ENCODE results near the gene CACNA1A. TPM values are rescaled to one million over a fixed set of nuclear protein-coding genes. Genes with fewer than 3 reads are reported as not detected.
"Not testable (repeated sequence)": the region's sequence is repeated elsewhere in the genome, so short reads cannot be mapped to it uniquely, and the experiment has no call there.

Gene CACNA1A
- polyA plus RNA-seq, 1 donor from 2014 or later = 3.1 TPM

DNA sequence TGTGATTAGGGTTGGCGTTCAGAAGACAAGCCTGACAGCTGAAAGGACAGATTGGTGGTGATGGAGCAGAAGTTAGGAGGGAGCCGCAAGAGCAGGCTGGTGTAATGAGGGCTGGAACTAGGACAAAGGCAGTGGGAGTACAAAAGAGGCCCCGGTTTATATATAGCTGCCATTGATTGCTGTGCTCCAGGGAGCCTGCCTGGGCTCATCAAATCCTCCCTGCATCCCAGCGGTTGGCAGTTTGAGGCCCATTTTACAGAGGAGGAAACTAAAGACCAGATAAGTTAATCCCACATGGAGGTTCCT is 123.7 kb downstream of the CACNA1A start:
- no peaks in the 10 kb centered on the region for H3K27me3 Mint-ChIP-seq
- peaks cover 0 to 2% (median 0%) of the 10 kb centered on the region in 3 donors for H3K4me1 Mint-ChIP-seq
- peaks cover 0 to 9% (median 4%) of the 10 kb centered on the region in 3 donors for H3K9me3 Mint-ChIP-seq
- no peak overlapping the region for H3K27ac Mint-ChIP-seq
- H3K4me3 Mint-ChIP-seq = no peak overlapping the region
- no peaks in the 10 kb centered on the region for H3K36me3 Mint-ChIP-seq

DNA sequence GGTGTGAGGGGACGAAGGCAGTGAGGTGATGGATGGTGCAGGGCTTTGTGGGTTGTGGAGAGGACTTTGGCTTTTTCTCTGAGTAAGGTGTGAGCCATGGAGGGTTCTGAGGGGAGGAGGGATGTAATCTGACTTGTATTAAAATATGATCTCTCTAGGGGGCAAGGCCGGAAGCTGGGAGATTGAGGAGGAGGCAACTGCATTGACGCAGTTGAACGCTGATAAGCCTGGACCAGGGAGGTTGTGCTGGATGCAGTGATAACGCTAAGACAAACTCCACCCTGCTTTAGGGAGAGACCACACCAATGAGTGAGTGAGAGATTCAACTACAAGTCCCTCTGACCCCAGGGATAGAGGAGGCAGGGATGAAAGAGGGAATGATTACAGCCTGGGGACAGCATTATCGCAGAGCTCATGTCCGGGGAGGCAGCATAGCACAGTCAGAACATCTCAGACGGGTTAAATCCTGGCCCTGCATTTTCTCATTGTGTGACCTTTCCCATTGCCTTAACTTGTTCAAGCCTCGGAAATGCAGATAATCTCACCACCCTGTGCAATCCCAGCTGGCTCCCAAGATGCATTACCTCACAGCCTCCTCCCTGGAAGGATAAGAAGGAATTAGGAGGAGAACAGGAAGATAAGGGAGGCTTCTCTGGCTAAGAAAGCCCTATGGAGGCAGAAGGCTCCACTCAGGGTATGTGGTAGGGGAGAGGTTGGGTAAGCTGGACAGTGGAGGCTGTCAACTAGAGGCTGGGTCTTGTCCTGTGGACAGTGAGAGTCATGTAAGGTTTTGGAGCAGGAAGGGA is 124.2 kb downstream of the CACNA1A start:
- Mint-ChIP-seq H3K27ac (no peak overlapping the region), H3K36me3 (no peaks in the 10 kb centered on the region), H3K9me3 (peaks cover 0 to 9% (median 4%) of the 10 kb centered on the region in 3 donors), H3K4me1 (peaks cover 0 to 2% (median 0%) of the 10 kb centered on the region in 3 donors), H3K27me3 (no peaks in the 10 kb centered on the region), H3K4me3 (no peak overlapping the region)

DNA sequence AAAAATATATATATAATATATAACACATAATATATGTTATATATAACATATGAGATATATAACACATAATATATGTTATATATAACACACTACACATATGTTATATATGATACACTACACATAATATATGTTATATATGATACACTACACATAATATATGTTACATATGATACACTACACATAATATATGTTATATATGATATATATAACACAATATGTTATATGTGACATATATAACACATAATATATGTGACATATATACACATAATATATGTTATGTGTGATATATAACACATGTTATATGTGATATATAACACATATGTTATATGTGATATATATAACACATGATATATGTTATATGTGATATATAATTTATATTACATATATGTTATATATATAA is 129.7 kb downstream of the CACNA1A start:
- H3K36me3 Mint-ChIP-seq = peaks cover 1% of the 10 kb centered on the region
- H3K27me3 Mint-ChIP-seq = peaks cover 3% of the 10 kb centered on the region
- H3K4me1 Mint-ChIP-seq = peaks cover 0 to 2% (median 0%) of the 10 kb centered on the region in 3 donors
- H3K9me3 Mint-ChIP-seq = peaks cover 5 to 15% (median 10%) of the 10 kb centered on the region in 3 donors
- H3K4me3 Mint-ChIP-seq = no peak overlapping the region
- H3K27ac Mint-ChIP-seq = no peak overlapping the region

DNA sequence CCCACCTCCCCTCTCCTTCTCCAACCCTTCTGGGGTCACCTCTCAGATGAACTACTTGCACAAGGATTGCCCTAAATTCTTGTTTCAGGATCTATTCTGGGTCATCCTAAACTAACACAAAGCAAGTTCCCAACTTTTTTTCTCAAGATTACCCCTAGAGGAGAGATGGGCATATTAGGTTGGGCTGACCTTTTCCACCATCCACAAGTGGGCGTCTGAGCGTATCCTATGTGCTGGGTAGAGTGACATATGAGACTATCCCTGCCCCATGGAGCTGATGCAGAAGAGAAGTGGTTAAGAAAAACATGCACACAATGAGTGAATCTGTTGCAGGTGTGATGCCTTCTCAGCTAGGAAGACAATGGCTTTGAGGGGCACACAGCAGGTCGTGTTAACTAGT is 132.7 kb downstream of the CACNA1A start:
- H3K27me3 Mint-ChIP-seq = peaks cover 3% of the 10 kb centered on the region
- H3K36me3 Mint-ChIP-seq = peaks cover 1% of the 10 kb centered on the region
- H3K9me3 Mint-ChIP-seq = peaks cover 5 to 12% (median 10%) of the 10 kb centered on the region in 3 donors
- no peak overlapping the region for H3K4me3 Mint-ChIP-seq
- no peaks in the 10 kb centered on the region for H3K4me1 Mint-ChIP-seq
- no peak overlapping the region for H3K27ac Mint-ChIP-seq

DNA sequence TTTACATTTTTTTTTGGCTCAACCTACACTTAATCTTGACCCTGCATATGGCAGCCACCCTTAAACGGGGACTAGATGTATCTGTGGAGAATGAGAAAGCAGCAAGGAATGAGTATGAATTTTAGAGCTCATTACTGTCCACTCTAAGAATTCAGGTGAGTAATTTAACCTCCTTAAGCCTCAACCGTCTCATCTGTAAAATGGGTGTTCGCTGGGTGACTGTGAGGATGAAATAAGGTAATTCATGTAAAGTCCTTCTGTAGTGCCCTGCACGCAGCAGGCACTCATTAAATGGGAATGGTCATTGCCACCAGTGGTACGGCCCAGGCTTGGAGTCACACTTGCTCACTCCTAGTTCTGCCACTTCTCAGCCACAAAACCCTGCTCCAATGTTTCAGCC is 135.3 kb downstream of the CACNA1A start:
- Mint-ChIP-seq H3K9me3 (peaks cover 5 to 6% (median 6%) of the 10 kb centered on the region in 3 donors), H3K27ac (no peak overlapping the region), H3K4me3 (no peak overlapping the region), H3K36me3 (peaks cover 1% of the 10 kb centered on the region), H3K27me3 (peaks cover 3% of the 10 kb centered on the region), H3K4me1 (no peaks in the 10 kb centered on the region)

DNA sequence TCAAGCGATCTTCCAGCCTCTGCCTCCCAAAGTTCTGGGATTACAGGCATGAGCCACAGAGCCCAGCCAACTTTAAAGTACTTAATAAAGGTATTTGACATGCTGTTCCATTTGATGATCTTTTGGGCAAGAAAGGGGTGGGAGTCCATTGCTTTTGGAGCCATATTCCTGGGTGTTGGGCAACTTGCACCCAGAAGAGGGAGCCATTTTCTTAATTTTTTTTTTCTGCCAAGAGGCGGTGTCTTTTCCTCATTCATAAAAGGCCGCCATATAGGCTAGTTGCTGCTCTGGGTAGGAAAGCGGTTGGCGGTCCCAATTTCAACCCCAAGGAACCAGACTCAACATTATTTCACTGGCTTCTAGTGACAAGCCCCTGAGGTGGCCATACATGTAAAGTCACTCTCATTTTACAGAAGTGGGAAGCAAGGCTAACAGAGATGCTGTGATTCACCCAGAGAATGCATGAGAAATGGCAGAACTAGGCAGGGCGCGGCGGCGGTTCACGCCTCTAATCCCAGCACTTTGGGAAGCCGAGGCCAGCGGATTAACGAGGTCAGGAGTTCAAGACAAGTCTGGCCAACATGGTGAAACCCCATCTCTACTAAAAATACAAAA is 139.6 kb downstream of the CACNA1A start:
- peaks cover 14% of the 10 kb centered on the region for H3K27me3 Mint-ChIP-seq
- H3K4me1 Mint-ChIP-seq = no peaks in the 10 kb centered on the region
- no peaks in the 10 kb centered on the region for H3K36me3 Mint-ChIP-seq
- H3K4me3 Mint-ChIP-seq = no peak overlapping the region
- no peaks in the 10 kb centered on the region for H3K9me3 Mint-ChIP-seq
- no peak overlapping the region for H3K27ac Mint-ChIP-seq

DNA sequence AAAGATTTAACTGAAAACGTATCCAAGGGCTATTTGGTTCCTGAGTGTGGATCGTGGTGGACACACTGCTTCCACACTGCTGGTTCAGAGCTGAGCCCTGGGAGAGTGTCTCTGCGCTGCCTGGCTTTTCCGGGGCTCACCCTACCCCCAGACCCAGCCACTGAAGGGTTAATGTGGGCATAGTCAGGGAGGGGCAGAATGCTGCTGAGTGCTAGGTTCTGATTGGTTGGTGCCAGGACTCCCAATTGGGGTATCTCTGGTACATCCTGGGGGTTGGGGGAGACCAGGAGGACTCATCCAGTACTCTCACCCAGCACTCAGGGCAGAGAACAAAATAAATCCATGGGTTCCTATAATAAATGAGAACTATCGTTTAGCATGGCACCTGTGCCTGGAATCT is 142.3 kb downstream of the CACNA1A start:
- H3K36me3 Mint-ChIP-seq = no peaks in the 10 kb centered on the region
- H3K4me1 Mint-ChIP-seq = no peaks in the 10 kb centered on the region
- H3K27me3 Mint-ChIP-seq = peaks cover 19% of the 10 kb centered on the region
- H3K9me3 Mint-ChIP-seq = peaks cover 0 to 8% (median 2%) of the 10 kb centered on the region in 3 donors
- no peak overlapping the region for H3K4me3 Mint-ChIP-seq
- no peak overlapping the region for H3K27ac Mint-ChIP-seq

DNA sequence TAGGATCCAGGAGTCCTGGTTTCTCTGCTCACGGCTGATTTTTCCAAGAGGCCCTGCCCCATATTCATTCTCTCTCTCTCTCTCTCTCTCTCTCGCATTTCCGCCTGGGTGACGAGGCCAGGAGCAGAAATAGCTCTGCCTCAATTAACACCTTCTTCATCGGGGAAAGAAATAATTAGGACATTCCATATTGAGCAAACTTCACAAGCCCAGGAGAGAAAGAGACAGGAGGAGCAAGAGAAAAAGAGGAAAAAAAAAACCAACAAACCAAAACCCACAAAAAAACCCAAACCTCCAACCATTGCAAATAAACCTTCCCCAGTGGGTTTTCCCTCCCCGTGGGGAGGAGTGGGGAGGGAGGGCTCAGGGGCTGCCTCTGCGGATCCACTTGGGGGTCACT is 143.0 kb downstream of the CACNA1A start:
- no peaks in the 10 kb centered on the region for H3K36me3 Mint-ChIP-seq
- H3K27me3 Mint-ChIP-seq = peaks cover 22% of the 10 kb centered on the region
- H3K9me3 Mint-ChIP-seq = peaks cover 2 to 8% (median 6%) of the 10 kb centered on the region in 3 donors

DNA sequence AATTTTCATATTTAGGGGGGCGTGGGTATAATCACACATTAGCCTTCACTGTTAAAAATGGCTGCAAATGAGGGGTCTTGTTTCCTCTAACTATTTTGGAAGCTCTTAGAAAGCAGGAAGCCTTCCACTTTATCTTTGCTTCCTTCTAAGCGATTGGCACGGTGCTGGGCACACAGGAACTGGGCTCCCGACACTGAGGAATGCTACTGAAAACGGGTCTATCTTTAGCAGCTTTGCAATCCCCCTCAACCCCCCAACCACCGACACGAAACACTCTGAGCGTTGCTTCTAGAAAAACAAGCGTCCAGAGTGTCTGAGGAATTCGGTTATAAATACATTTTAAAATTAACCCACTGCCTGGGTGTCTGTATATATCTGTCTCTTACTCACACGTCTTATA is 143.6 kb downstream of the CACNA1A start:
- peaks cover 2 to 10% (median 6%) of the 10 kb centered on the region in 3 donors for H3K9me3 Mint-ChIP-seq
- H3K36me3 Mint-ChIP-seq = no peaks in the 10 kb centered on the region
- no peak overlapping the region for H3K27ac Mint-ChIP-seq
- peaks cover 22% of the 10 kb centered on the region for H3K27me3 Mint-ChIP-seq
- no peak overlapping the region for H3K4me3 Mint-ChIP-seq
- H3K4me1 Mint-ChIP-seq = no peaks in the 10 kb centered on the region

More for the DNA sequence above, 143.0 kb downstream of the CACNA1A start:
- H3K4me3 Mint-ChIP-seq = no peak overlapping the region
- no peak overlapping the region for H3K27ac Mint-ChIP-seq
- H3K4me1 Mint-ChIP-seq = no peaks in the 10 kb centered on the region

DNA sequence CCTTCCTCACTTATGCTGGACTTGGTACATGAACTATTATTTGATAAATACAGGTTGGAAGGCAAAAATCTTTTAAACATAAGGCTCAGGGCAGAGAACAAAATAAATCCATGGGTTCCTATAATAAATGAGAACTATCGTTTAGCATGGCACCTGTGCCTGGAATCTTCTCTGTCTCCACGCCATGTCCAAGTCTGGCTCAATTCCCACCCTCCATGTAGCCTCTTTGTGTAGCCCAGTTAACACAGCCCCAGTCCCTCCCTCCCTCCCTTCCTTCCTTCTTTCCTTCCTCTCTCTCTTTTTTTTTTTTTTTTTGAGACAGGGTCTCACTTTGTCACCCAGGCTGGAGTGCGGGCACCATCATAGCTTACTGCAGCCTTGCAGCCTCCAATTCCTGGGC is 144.6 kb downstream of the CACNA1A start:
- H3K36me3 Mint-ChIP-seq, H3K27ac Mint-ChIP-seq, H3K9me3 Mint-ChIP-seq, H3K4me1 Mint-ChIP-seq: not testable (repeated sequence)
- Mint-ChIP-seq H3K4me3 (peak overlapping the region in 1 of 4 donors; percentile 76), H3K27me3 (peaks cover 22% of the 10 kb centered on the region)

DNA sequence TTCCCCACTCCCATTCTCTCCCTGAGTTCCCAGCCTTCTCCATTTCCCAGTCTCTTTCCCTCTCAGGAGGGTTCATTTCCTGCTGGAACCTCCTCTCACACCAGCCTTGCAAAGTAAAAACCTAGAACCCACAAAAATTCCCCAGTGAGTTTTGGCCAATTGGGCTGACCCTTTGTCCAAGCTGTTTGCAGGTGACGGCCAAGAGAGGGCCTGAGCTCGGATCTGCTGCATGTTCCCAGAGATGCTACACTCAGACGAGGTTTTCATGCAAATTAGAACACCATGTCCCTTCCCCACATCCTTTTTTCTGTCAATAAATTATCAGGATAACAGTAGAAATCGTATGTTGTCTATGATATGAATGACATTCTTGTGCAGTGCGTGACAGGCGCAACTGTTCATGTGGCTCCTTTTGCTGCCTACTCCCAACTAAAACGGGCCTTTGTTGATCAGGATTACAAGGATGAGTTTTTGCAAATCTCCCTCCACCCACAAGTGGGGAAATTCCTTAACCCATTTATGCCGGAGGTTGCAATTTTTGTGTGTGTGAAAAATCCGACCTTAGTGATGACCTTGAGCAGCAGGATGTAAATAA is 149.5 kb downstream of the CACNA1A start:
- Mint-ChIP-seq H3K4me1 (no peaks in the 10 kb centered on the region), H3K4me3 (no peak overlapping the region), H3K36me3 (no peaks in the 10 kb centered on the region), H3K9me3 (peaks cover 3 to 14% (median 6%) of the 10 kb centered on the region in 3 donors), H3K27ac (no peak overlapping the region), H3K27me3 (peaks cover 15% of the 10 kb centered on the region)

DNA sequence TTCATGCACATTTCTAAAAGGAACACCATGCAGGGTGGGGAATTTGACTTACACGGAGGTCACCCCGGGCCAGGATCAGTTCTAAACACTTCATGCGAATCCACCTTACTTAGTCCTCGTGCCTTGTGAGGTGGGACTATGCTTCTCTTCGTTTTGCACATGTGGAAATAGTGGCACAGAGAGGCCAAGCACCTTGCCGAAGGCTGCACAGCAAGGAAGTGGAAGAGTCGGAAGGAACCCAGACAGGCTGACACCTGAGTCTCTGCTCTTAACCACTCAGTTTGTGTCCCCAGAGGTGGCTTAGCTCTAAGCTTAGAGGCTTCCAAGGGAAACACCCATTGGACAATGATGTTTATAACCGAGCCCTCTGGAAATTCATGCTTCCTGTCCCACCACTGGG is 150.1 kb downstream of the CACNA1A start:
- H3K36me3 Mint-ChIP-seq = no peaks in the 10 kb centered on the region
- H3K27me3 Mint-ChIP-seq = peaks cover 12% of the 10 kb centered on the region
- H3K27ac Mint-ChIP-seq = no peak overlapping the region
- no peak overlapping the region for H3K4me3 Mint-ChIP-seq
- no peaks in the 10 kb centered on the region for H3K4me1 Mint-ChIP-seq
- peaks cover 4 to 14% (median 6%) of the 10 kb centered on the region in 3 donors for H3K9me3 Mint-ChIP-seq

DNA sequence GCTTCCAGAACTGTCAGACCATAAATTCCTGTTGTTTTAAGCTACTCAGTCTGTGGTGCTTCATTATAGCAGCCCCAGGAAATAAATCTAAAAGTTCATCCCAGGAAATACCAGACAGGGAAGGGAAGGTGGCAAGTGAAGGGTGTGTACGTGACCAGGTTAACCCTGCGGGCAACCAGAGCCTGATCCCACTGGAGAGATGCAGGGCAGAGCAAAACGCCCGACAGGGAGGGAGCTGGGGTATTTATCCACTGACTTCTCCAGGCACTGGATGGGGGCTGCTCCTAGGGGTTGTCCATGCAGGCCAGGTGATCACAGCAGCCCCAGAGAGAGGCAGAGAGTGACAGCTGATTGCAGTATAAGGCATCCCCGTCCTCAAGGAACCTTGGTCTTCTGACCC is 150.9 kb downstream of the CACNA1A start:
- Mint-ChIP-seq H3K4me3 (no peak overlapping the region), H3K4me1 (no peaks in the 10 kb centered on the region), H3K36me3 (no peaks in the 10 kb centered on the region), H3K27me3 (peaks cover 12% of the 10 kb centered on the region), H3K9me3 (peaks cover 2 to 10% (median 6%) of the 10 kb centered on the region in 3 donors), H3K27ac (peak overlapping the region in 1 of 3 donors; percentile 57)

DNA sequence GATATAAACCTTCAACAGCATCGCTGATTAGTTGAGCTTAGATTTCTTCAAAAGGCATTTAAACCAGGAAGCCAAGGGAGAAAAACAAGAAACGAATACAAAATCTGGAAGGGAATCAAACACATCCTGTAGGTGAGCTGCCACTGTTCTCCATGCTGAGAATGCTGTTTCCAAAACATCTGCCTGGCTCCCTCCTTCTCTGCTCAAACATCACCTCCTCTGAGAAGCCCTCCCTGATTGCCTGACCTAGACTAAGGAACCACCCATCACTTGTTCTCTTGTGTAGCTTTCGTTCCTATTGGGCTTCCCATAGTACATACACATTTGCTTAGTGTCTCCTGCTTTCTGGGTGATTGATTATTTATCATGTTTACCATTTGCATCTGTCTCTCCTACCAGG is 152.7 kb downstream of the CACNA1A start:
- H3K27me3 Mint-ChIP-seq = peaks cover 9% of the 10 kb centered on the region
- no peaks in the 10 kb centered on the region for H3K4me1 Mint-ChIP-seq
- H3K9me3 Mint-ChIP-seq = peaks cover 2 to 6% (median 3%) of the 10 kb centered on the region in 3 donors
- no peaks in the 10 kb centered on the region for H3K36me3 Mint-ChIP-seq
- no peak overlapping the region for H3K4me3 Mint-ChIP-seq
- H3K27ac Mint-ChIP-seq = no peak overlapping the region

DNA sequence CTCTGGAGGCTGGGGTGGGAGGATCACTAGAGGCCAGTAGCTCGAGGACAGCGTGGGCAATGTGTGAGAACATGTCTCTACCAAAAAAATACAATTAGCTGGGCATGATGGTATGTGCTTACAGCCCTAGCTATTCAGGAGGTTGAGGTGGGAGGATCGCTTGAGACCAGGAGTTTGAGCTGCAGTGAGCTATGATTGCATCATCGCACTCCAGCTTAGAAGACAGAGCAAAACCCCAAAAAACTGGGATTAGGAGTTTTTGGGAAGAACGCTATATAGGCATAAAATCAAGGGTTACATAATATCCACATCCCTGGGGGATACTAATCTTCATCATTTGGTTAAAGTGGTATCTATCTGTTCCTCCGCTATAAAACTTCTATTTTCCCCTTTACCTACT is 155.5 kb downstream of the CACNA1A start:
- H3K27ac Mint-ChIP-seq = no peak overlapping the region
- peaks cover 2% of the 10 kb centered on the region for H3K36me3 Mint-ChIP-seq
- peaks cover 3 to 9% (median 5%) of the 10 kb centered on the region in 3 donors for H3K9me3 Mint-ChIP-seq
- H3K4me3 Mint-ChIP-seq = no peak overlapping the region
- H3K4me1 Mint-ChIP-seq = no peaks in the 10 kb centered on the region
- H3K27me3 Mint-ChIP-seq = peaks cover 4% of the 10 kb centered on the region
